H1 (cell line): ENCODE results near the gene STARD13. TPM values are rescaled to one million over a fixed set of nuclear protein-coding genes. Genes with fewer than 3 reads are reported as not detected.

ENCODE experiments used
- CTCF ChIA-PET: fragments of 300-600 bp; sonication (Branson Sonifier 250); formaldehyde crosslinking; loops from one replicate; lab custom pipeline; 2021; ENCODE audit not compliant: partially characterized antibody; lab: Charles Lee
- POLR2A ChIA-PET: fragments of 300-600 bp; sonication (Branson Sonifier 250); formaldehyde crosslinking; loops from one replicate; lab custom pipeline; 2021; ENCODE audit warnings: inconsistent platforms; ENCODE audit not compliant: partially characterized antibody; lab: Charles Lee
- DNase-seq, 2 experiments: peaks; one replicate each; pipeline versions ENCODE4 v3.0.0 to v3.0.0-alpha.2; 2010 to 2022; ENCODE audit warnings: low spot score in 2 of 2, low read depth in 1 of 2, mixed read lengths in 1 of 2
- FAIRE-seq: peaks from 2 replicates; lab custom pipeline; 2011; peaks lifted over from hg19 to GRCh38; lab: Jason Lieb, UNC
- H2AFZ ChIP-seq: 2 replicates; pipeline ENCODE4 v1.8.1; 2012; ENCODE audit warnings: low read length, inconsistent platforms
- H2AK5ac ChIP-seq: 2 replicates; pipeline ENCODE4 v1.6.1; 2013; ENCODE audit warnings: low read depth, low read length
- H2BK120ac ChIP-seq: replicated peaks from 2 replicates; pipeline ENCODE3; 2013; ENCODE audit warnings: low read depth, low read length, inconsistent platforms
- H2BK12ac ChIP-seq: 2 replicates; pipeline ENCODE4 v1.6.1; 2013; ENCODE audit warnings: low read depth, low read length
- H2BK15ac ChIP-seq: 2 replicates; pipeline ENCODE4 v1.6.1; 2013; ENCODE audit warnings: low read length
- H2BK20ac ChIP-seq: 2 replicates; pipeline ENCODE4 v1.6.1; 2013; ENCODE audit warnings: low read length
- H2BK5ac ChIP-seq: 2 replicates; pipeline ENCODE4 v1.6.1; 2013; ENCODE audit warnings: low read depth, low read length
- H3K14ac ChIP-seq: 2 replicates; pipeline ENCODE4 v1.6.1; 2013; ENCODE audit warnings: inconsistent platforms; ENCODE audit not compliant: insufficient read length
- H3K18ac ChIP-seq: 2 replicates; pipeline ENCODE4 v1.6.1; 2013; ENCODE audit warnings: low read length; ENCODE audit errors: extremely low read depth
- H3K23ac ChIP-seq: 2 replicates; pipeline ENCODE4 v1.6.1; 2013; ENCODE audit warnings: inconsistent platforms; ENCODE audit not compliant: insufficient read length
- H3K23me2 ChIP-seq: 2 replicates; pipeline ENCODE4 v1.6.1; 2013; ENCODE audit warnings: low read depth, low read length
- H3K27ac ChIP-seq: 2 replicates; pipeline ENCODE4 v1.6.1; 2011; ENCODE audit warnings: low read depth, low read length, inconsistent platforms
- H3K27me3 ChIP-seq, 4 experiments: replicated peaks in 1 of 4; 1 replicate in 1 of 4; 2 replicates in 3 of 4; pipeline versions ENCODE4 v1.6.1 to v1.8.1; 2011 to 2013; ENCODE audit warnings: low read length in 3 of 4, mild to moderate bottlenecking in 3 of 4, inconsistent platforms in 2 of 4, mixed read lengths in 2 of 4, moderate library complexity in 1 of 4; ENCODE audit not compliant: control insufficient read depth in 3 of 4, insufficient read depth in 3 of 4; ENCODE audit errors: extremely low read depth in 1 of 4
- H3K36me3 ChIP-seq, 4 experiments: 2 replicates each; pipeline versions ENCODE4 v1.6.1 to v1.8.1; 2011 to 2013; ENCODE audit warnings: mild to moderate bottlenecking in 4 of 4, low read length in 3 of 4, moderate library complexity in 2 of 4, control low read depth in 1 of 4, inconsistent platforms in 1 of 4; ENCODE audit not compliant: insufficient read depth in 4 of 4, control insufficient read depth in 2 of 4
- H3K4ac ChIP-seq: replicated peaks from 2 replicates; pipeline ENCODE3; 2013; ENCODE audit warnings: low read length, low read depth, mixed read lengths, inconsistent platforms; ENCODE audit not compliant: insufficient read length
- H3K4me1 ChIP-seq, 4 experiments: replicated peaks in 1 of 4; 1 replicate in 1 of 4; 2 replicates in 3 of 4; pipeline versions ENCODE4 v1.6.1 to v1.8.1; 2011 to 2013; ENCODE audit warnings: low read length in 3 of 4, inconsistent platforms in 2 of 4, mixed read lengths in 1 of 4; ENCODE audit not compliant: insufficient read depth in 4 of 4, control insufficient read depth in 3 of 4
- H3K4me2 ChIP-seq, 2 experiments: 2 replicates each; pipeline versions ENCODE4 v1.6.1 to v1.8.1; 2011 to 2013; ENCODE audit warnings: low read depth in 2 of 2, low read length in 2 of 2, control low read depth in 1 of 2, inconsistent platforms in 1 of 2, mild to moderate bottlenecking in 1 of 2; ENCODE audit not compliant: insufficient read depth in 1 of 2
- H3K4me3 ChIP-seq, 4 experiments: fragments of 200-600, 300-600 bp in 1 of 4; sonication (generic), shearing (Covaris generic), sonication (Bioruptor Twin) in 1 of 4; 2 replicates each; pipeline versions ENCODE4 v1.5.1 to v1.8.1; 2011 to 2016; ENCODE audit warnings: low read length in 4 of 4, low read depth in 3 of 4, control low read depth in 2 of 4, inconsistent platforms in 2 of 4, mild to moderate bottlenecking in 2 of 4, mixed read lengths in 1 of 4, moderate library complexity in 1 of 4; ENCODE audit not compliant: insufficient read depth in 2 of 4; ENCODE audit errors: extremely low read depth in 1 of 4
- H3K56ac ChIP-seq: replicated peaks from 2 replicates; pipeline ENCODE3; 2013; ENCODE audit warnings: low read depth, mild to moderate bottlenecking, mixed read lengths, low read length, inconsistent platforms; ENCODE audit not compliant: insufficient read length
- H3K79me1 ChIP-seq: 2 replicates; pipeline ENCODE4 v1.6.1; 2013; ENCODE audit warnings: low read depth, low read length, control low read depth
- H3K79me2 ChIP-seq, 2 experiments: 2 replicates each; pipeline versions ENCODE4 v1.6.1 to v1.8.1; 2012 to 2013; ENCODE audit warnings: low read length in 2 of 2, mild to moderate bottlenecking in 2 of 2, inconsistent platforms in 1 of 2; ENCODE audit not compliant: insufficient read depth in 2 of 2, control insufficient read depth in 1 of 2
- H3K9ac ChIP-seq, 4 experiments: replicated peaks in 1 of 4; 1 replicate in 1 of 4; 2 replicates in 3 of 4; pipeline versions ENCODE4 v1.6.1 to v1.8.1; 2011 to 2013; ENCODE audit warnings: low read depth in 3 of 4, low read length in 3 of 4, control low read depth in 2 of 4, mild to moderate bottlenecking in 2 of 4, moderate library complexity in 2 of 4, inconsistent platforms in 1 of 4; ENCODE audit errors: extremely low read depth in 1 of 4
- H3K9me3 ChIP-seq, 2 experiments: 2 replicates each; pipeline versions ENCODE4 v1.6.1 to v1.8.1; 2012 to 2013; ENCODE audit warnings: mild to moderate bottlenecking in 2 of 2, moderate library complexity in 2 of 2, control low read depth in 1 of 2, inconsistent platforms in 1 of 2, low read depth in 1 of 2, low read length in 1 of 2, mixed read lengths in 1 of 2; ENCODE audit not compliant: insufficient read depth in 2 of 2
- H4K20me1 ChIP-seq, 2 experiments: replicated peaks in 1 of 2; 2 replicates each; pipeline versions ENCODE3 to v1.8.1; 2011 to 2013; ENCODE audit warnings: inconsistent platforms in 2 of 2, low read length in 2 of 2, mild to moderate bottlenecking in 1 of 2; ENCODE audit not compliant: insufficient read depth in 2 of 2, control insufficient read depth in 1 of 2
- H4K5ac ChIP-seq: 2 replicates; pipeline ENCODE4 v1.6.1; 2013; ENCODE audit warnings: low read length, low read depth, mixed read lengths, inconsistent platforms; ENCODE audit not compliant: insufficient read length
- H4K8ac ChIP-seq: 2 replicates; pipeline ENCODE4 v1.8.0; 2013; ENCODE audit warnings: mild to moderate bottlenecking, moderate library complexity, low read length, inconsistent platforms; ENCODE audit not compliant: insufficient read depth; ENCODE audit errors: extremely low read depth
- H4K91ac ChIP-seq: replicated peaks from 2 replicates; pipeline ENCODE3; 2013; ENCODE audit warnings: low read length, mixed read lengths, inconsistent platforms; ENCODE audit not compliant: insufficient read length
- BCL11A ChIP-seq, 2 experiments: IDR thresholded peaks; one replicate each; pipeline ENCODE4 v1.6.1; 2011; ENCODE audit warnings: low read depth in 2 of 2, low read length in 2 of 2, mild to moderate bottlenecking in 2 of 2
- CBX5 ChIP-seq: fragments of 300-800, 300-1000 bp; sonication (generic); IDR thresholded peaks from 2 replicates; pipeline ENCODE4 v1.7.1; 2016; ENCODE audit warnings: antibody characterized with exemption, low read length, low read depth
- CTBP2 ChIP-seq: IDR thresholded peaks from 2 replicates; pipeline ENCODE4 v1.7.0; 2011; ENCODE audit warnings: borderline replicate concordance, mild to moderate bottlenecking, moderate library complexity, mixed read lengths, low read length; ENCODE audit not compliant: insufficient read depth, insufficient read length
- GTF2F1 ChIP-seq: IDR thresholded peaks from 2 replicates; pipeline ENCODE4 v1.6.1; 2012; ENCODE audit warnings: low read depth, low read length, improper control_type of control experiment, borderline replicate concordance
- HDAC2 ChIP-seq, 2 experiments: fragments of 300-600 bp in 1 of 2; sonication (generic) in 1 of 2; IDR thresholded peaks; 2 replicates each; pipeline ENCODE4 v1.6.1; 2011 to 2012; ENCODE audit warnings: low read depth in 2 of 2, low read length in 2 of 2, mild to moderate bottlenecking in 2 of 2, moderate library complexity in 2 of 2, borderline replicate concordance in 1 of 2, inconsistent platforms in 1 of 2
- KDM5A ChIP-seq: fragments of 200-600 bp; IDR thresholded peaks from 2 replicates; pipeline ENCODE4 v1.7.1; 2012; ENCODE audit warnings: mild to moderate bottlenecking, low read length, inconsistent platforms, mixed read lengths
- POLR2A ChIP-seq, 2 experiments: IDR thresholded peaks; 1 replicate in 1 of 2; 2 replicates in 1 of 2; pipeline ENCODE4 v1.6.1; 2011; ENCODE audit warnings: low read depth in 2 of 2, low read length in 2 of 2, mild to moderate bottlenecking in 2 of 2; ENCODE audit errors: control extremely low read depth in 1 of 2
- SRF ChIP-seq: IDR thresholded peaks from 2 replicates; pipeline ENCODE4 v1.6.1; 2011; ENCODE audit warnings: mild to moderate bottlenecking, low read depth, low read length, moderate library complexity
- WGBS, 2 experiments: shearing (Covaris generic) in 1 of 2; methylation state at CpG; one replicate each; pipeline versions ENCODE4 v1.1.6 to v1.1.7; 2013 to 2015; ENCODE audit warnings: low lambda C conversion rate in 2 of 2, mixed read lengths in 2 of 2, inconsistent platforms in 1 of 2, low coverage in 1 of 2, missing lambda C conversion rate in 1 of 2; ENCODE audit not compliant: insufficient replicate concordance in 2 of 2, insufficient coverage in 1 of 2, insufficient read length in 1 of 2; ENCODE audit errors: extremely low coverage in 1 of 2, missing lambda C conversion rate in 1 of 2; 5-methylcytosine and 5-hydroxymethylcytosine counted together
- polyA plus RNA-seq, 7 experiments: library from polyadenylated mRNA; depleted of rRNA in 3 of 7; stranded (reverse) in 5 of 7; unstranded in 2 of 7; fragments of >200 nt in 5 of 7; fragments of 200-250 nt in 2 of 7; gene quantifications; 1 replicate in 5 of 7; 2 replicates in 1 of 7; 4 replicates in 1 of 7; pipeline versions ENCODE4 v1.2.1 to v1.2.3, GENCODE V29; 2011 to 2013; ENCODE audit warnings: missing spikeins in 2 of 7, mixed read lengths in 2 of 7
- total RNA-seq: library from RNA; stranded (reverse); fragmentation: NEBNext Ultra II Directional; extraction: Animal tissue kit (Norgen Biotek cat#: 25700); gene quantifications from 2 replicates; pipeline ENCODE4 v1.2.1, GENCODE V29; 2021
- TF ChIP-seq, protein P1 (sequence below), 3 experiments: IDR thresholded peaks; 1 replicate in 2 of 3; 2 replicates in 1 of 3; pipeline versions ENCODE4 v1.5.1 to v1.6.1; 2011; ENCODE audit warnings: low read length in 3 of 3, mild to moderate bottlenecking in 3 of 3, inconsistent platforms in 2 of 3, low read depth in 1 of 3, moderate library complexity in 1 of 3; ENCODE audit not compliant: insufficient read depth in 1 of 3; ENCODE audit errors: control extremely low read depth in 1 of 3

Gene STARD13
- total and polyA plus RNA-seq, 2 of the 8 experiments (the other 6 are each of a cell fraction or from before 2014, with no cell fraction given), result 0.82 to 2.9 TPM

DNA sequence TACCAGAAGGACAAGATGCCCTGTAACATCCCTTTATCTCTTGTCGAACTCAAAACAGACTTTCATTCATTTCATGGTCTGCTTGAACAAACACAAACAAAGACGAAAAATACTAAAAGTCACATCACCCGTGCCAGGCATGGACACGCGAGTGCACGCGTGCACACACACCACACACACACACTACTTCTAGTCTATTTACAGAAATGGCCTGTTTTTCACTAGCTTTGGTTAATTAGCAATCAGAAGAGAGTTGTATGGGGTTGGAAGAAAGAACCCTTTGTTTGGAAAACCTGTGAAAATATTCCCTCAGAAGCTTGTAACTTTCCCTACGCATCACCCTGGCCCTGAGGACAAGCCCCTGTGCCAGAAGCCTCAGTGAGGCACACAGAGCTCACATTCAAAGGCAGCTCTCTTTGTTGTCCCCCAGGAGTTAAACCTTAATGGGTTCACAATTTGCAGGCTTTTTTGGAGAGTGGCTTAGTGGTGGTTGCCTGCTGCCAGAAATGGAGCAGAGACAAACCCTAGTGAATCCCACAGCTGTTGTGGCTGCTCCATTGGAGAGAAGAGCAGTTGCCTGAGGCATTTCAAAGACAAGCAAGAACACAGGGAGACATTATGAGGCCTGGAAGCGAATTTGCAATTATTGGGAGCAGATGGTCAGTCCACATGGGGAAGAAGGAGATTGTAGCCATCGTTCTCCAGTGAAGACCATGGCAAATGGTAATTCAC lies 55.9 kb downstream of the STARD13 start:
- POLR2A ChIA-PET, result no interaction called here
- Histone ChIP-seq H3K4me1 (peaks cover 0 to 11% (median 3%) of the 10 kb centered on the region in 4 experiments; a peak in 4 of 7 replicates), H3K79me1 (no peaks in the 10 kb centered on the region), H3K4me2 (0 out of 4 replicates have a peak overlapping the region, but pooled peaks of 1 of the 2 experiments have one; percentile 3), H2BK20ac (peak overlapping the region; percentile 62; the same call in 1 of the 2 replicates), H3K27me3 (no peaks in the 10 kb centered on the region), H3K36me3 (no peaks in the 10 kb centered on the region), H3K56ac (no peak overlapping the region), H3K9ac (no peak overlapping the region; a peak in 1 of 7 replicates), H4K5ac (no peak overlapping the region), H3K14ac (no peak overlapping the region), H4K20me1 (no peaks in the 10 kb centered on the region), H4K8ac (no peak overlapping the region), H2BK12ac (0 out of 2 replicates have a peak overlapping the region, but pooled peaks have one; percentile 19), H2BK120ac (no peak overlapping the region), H3K18ac (no peak overlapping the region), H4K91ac (no peak overlapping the region), H2AFZ (peak overlapping the region; percentile 28; the same call in 1 of the 2 replicates), H2AK5ac (0 out of 2 replicates have a peak overlapping the region, but pooled peaks have one; percentile 41), H2BK15ac (peak overlapping the region; percentile 47; the same call in 1 of the 2 replicates), H3K23ac (no peak overlapping the region), H3K23me2 (no peaks in the 10 kb centered on the region), H3K4me3 (no peak overlapping the region), H3K9me3 (no peaks in the 10 kb centered on the region), H3K79me2 (no peaks in the 10 kb centered on the region), H2BK5ac (peak overlapping the region; percentile 57; the same call in 1 of the 2 replicates), H3K27ac (no peak overlapping the region), H3K4ac (no peak overlapping the region)
- DNase-seq, result no peak
- no peak for TF ChIP-seq POLR2A (IDR thresholded peaks at IDR 0.05; ENCODE audit: control extremely low read depth in 1 of 2, low read depth in 2 of 2, low read length in 2 of 2)
- no peak for TF ChIP-seq CTBP2
- TF ChIP-seq KDM5A, result no peak
- TF ChIP-seq, protein P1, sequence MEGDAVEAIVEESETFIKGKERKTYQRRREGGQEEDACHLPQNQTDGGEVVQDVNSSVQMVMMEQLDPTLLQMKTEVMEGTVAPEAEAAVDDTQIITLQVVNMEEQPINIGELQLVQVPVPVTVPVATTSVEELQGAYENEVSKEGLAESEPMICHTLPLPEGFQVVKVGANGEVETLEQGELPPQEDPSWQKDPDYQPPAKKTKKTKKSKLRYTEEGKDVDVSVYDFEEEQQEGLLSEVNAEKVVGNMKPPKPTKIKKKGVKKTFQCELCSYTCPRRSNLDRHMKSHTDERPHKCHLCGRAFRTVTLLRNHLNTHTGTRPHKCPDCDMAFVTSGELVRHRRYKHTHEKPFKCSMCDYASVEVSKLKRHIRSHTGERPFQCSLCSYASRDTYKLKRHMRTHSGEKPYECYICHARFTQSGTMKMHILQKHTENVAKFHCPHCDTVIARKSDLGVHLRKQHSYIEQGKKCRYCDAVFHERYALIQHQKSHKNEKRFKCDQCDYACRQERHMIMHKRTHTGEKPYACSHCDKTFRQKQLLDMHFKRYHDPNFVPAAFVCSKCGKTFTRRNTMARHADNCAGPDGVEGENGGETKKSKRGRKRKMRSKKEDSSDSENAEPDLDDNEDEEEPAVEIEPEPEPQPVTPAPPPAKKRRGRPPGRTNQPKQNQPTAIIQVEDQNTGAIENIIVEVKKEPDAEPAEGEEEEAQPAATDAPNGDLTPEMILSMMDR (IDR thresholded peaks at IDR 0.05; ENCODE audit: control extremely low read depth in 1 of 3, insufficient read depth in 1 of 3, low read depth in 1 of 3, low read length in 3 of 3), result no peak
- no peak for TF ChIP-seq GTF2F1
- TF ChIP-seq HDAC2 (IDR thresholded peaks at IDR 0.05; ENCODE audit: borderline replicate concordance in 1 of 2, low read depth in 2 of 2, low read length in 2 of 2), result no peak
- no peak for TF ChIP-seq CBX5
- TF ChIP-seq SRF, result no peak
- TF ChIP-seq BCL11A (IDR thresholded peaks at IDR 0.05; ENCODE audit: low read depth in 2 of 2, low read length in 2 of 2), result no peak
- CTCF ChIA-PET, result interaction anchor here (0.7 to 2.3 kb wide), 9 partner anchors 10 to 259 kb away, joined by 3 to 8 read pairs (median 4); no protein-coding TSS in a partner anchor
- WGBS, 2 experiments, result 94% methylated on average over 10 of the region's 10 CpGs; no CpG with 5 or more reads in 1 of the 2 experiments
- no peak for FAIRE-seq
